Adrenal gland (tissue), 12 donors: Measurements from ENCODE around the gene WNT5A. TPM values are rescaled to one million over a fixed set of nuclear protein-coding genes. Genes with fewer than 3 reads are reported as not detected.

Source experiments
- DNase-seq, 7 donors: peaks; one replicate each; pipeline ENCODE4 v3.0.0-alpha.2; 2019 to 2020
- H3K27ac ChIP-seq, 5 donors: fragments of 200-600 bp; sonication (generic) in 4 of 5; 1 replicate in 3 of 5; 2 replicates in 2 of 5; pipeline versions ENCODE4 v1.5.1 to v1.8.0; 2016 to 2020; ENCODE audit warnings: mild to moderate bottlenecking in 1 of 5
- H3K27me3 ChIP-seq: fragments of 200-600 bp; 2 replicates; pipeline ENCODE4 v1.8.0; 2021
- H3K36me3 ChIP-seq, 2 donors: fragments of 200-600 bp; replicated peaks in 1 of 2; 1 replicate in 1 of 2; 2 replicates in 1 of 2; pipeline versions ENCODE4 v1.5.1 to v1.8.0; 2018 to 2022
- H3K4me1 ChIP-seq, 2 donors: fragments of 200-600 bp; replicated peaks in 1 of 2; 1 replicate in 1 of 2; 2 replicates in 1 of 2; pipeline versions ENCODE4 v1.5.1 to v1.8.0; 2018 to 2021
- H3K4me3 ChIP-seq, 4 donors: fragments of 200-600 bp; sonication (generic) in 3 of 4; one replicate each; pipeline ENCODE4 v1.5.1; 2016 to 2018
- H3K9me3 ChIP-seq, 3 donors: fragments of 200-600 bp; sonication (generic) in 1 of 3; replicated peaks in 1 of 3; 1 replicate in 2 of 3; 2 replicates in 1 of 3; pipeline versions ENCODE4 v1.5.1 to v1.8.0; 2016 to 2021
- POLR2A ChIP-seq, 2 donors: fragments of 450-650 bp; IDR thresholded peaks; one replicate each; pipeline ENCODE4 v1.6.1; 2017; ENCODE audit warnings: antibody characterized with exemption in 2 of 2, mild to moderate bottlenecking in 2 of 2, moderate library complexity in 1 of 2
- WGBS, 4 donors: extraction: QIAGEN DNeasy Blood & Tissue Kit in 2 of 4; methylation state at CpG; one replicate each; pipeline versions ENCODE4 v1.1.5 to v1.1.7; 2013 to 2017; 5-methylcytosine and 5-hydroxymethylcytosine counted together
- intact Hi-C, 2 donors: fragments of 100-400 bp; cut with DNase I; formaldehyde crosslinking; loops; one replicate each; pipeline versions ENCODE4 v1.14.1 to v1.15.0; 2022 to 2023
- polyA plus RNA-seq, 3 donors: library from polyadenylated mRNA; stranded (reverse); fragments of 200-250 nt in 2 of 3; fragments of 350-450 nt in 1 of 3; fragmentation: Illumina TruSeq in 1 of 3; extraction: RNeasy Lipid Tissue Mini Kit (QIAGEN cat#74804) in 1 of 3; gene quantifications; one replicate each; pipeline ENCODE4 v1.2.3, GENCODE V29; 2013 to 2014
- total RNA-seq, 9 donors: library from RNA; depleted of rRNA in 4 of 9; stranded (reverse); fragments of >200 nt in 4 of 9; fragments of 120-200 nt in 1 of 9; fragmentation: NEBNext Ultra II Directional in 1 of 9; extraction: Animal tissue kit (Norgen Biotek cat#: 25700) in 1 of 9; gene quantifications; one replicate each; pipeline versions ENCODE4 v1.1.0 to v1.2.4, GENCODE V29; 2013 to 2023
- TF ChIP-seq, protein P1 (sequence below), 6 experiments: fragments of 450-650 bp in 4 of 6; fragments of 200-600 bp in 2 of 6; sonication (generic) in 1 of 6; IDR thresholded peaks; 1 replicate in 5 of 6; 2 replicates in 1 of 6; pipeline versions ENCODE4 v1.5.1 to v1.8.0; 2016 to 2021; ENCODE audit warnings: antibody characterized with exemption in 6 of 6, mild to moderate bottlenecking in 2 of 6, moderate library complexity in 1 of 6
- donor health status: healthy with polysubstance abuse.
- donor health status: Bipolar disorder and iron deficiency.
- donor health status: DM: yes; HTN: yes; CAD: no.
- donor health status: DM: no; HTN: no; CAD: no.
- donor health status: DM: no; HTN: no; CAD: no.
- donor health status: DM: yes; HTN: yes; CAD: no.

WNT5A gene
- total and polyA plus RNA-seq, 12 donors = 0.54 to 16.2 (median 2.9) TPM

DNA sequence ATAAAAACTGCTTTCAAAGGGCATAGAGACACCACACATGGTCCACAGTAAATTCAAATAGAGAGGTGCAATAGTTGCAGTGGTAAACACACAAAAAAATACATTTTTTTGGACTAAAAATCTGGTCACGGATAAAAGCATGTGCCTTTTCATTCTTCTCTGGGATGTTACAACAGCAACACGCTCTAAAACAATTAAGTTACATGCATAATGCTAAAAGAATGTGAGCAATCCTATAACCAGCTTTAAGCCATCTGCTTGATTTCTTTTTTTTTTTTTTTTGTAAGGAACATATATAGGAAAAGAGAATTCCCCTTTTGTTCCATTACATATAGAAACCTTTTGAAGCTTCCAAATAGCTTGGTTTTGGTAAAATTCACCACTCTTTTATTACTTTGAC lies 20.0 kb downstream of the WNT5A start:
- no peaks in the 10 kb centered on the region for H3K36me3 ChIP-seq
- no peak for TF ChIP-seq POLR2A (IDR thresholded peaks at IDR 0.05)
- TF ChIP-seq, protein P1, sequence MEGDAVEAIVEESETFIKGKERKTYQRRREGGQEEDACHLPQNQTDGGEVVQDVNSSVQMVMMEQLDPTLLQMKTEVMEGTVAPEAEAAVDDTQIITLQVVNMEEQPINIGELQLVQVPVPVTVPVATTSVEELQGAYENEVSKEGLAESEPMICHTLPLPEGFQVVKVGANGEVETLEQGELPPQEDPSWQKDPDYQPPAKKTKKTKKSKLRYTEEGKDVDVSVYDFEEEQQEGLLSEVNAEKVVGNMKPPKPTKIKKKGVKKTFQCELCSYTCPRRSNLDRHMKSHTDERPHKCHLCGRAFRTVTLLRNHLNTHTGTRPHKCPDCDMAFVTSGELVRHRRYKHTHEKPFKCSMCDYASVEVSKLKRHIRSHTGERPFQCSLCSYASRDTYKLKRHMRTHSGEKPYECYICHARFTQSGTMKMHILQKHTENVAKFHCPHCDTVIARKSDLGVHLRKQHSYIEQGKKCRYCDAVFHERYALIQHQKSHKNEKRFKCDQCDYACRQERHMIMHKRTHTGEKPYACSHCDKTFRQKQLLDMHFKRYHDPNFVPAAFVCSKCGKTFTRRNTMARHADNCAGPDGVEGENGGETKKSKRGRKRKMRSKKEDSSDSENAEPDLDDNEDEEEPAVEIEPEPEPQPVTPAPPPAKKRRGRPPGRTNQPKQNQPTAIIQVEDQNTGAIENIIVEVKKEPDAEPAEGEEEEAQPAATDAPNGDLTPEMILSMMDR (IDR thresholded peaks at IDR 0.05) = no peak
- intact Hi-C loops = no loop called here
- H3K4me1 ChIP-seq = no peaks in the 10 kb centered on the region
- 80 to 85% (median 85%) methylated on average over 2 of the region's 2 CpGs for WGBS, 4 donors
- H3K4me3 ChIP-seq = no peak overlapping the region
- no peak overlapping the region for H3K27ac ChIP-seq
- H3K9me3 ChIP-seq = no peaks in the 10 kb centered on the region
- no peak for DNase-seq
- H3K27me3 ChIP-seq = peaks cover 3% of the 10 kb centered on the region

DNA sequence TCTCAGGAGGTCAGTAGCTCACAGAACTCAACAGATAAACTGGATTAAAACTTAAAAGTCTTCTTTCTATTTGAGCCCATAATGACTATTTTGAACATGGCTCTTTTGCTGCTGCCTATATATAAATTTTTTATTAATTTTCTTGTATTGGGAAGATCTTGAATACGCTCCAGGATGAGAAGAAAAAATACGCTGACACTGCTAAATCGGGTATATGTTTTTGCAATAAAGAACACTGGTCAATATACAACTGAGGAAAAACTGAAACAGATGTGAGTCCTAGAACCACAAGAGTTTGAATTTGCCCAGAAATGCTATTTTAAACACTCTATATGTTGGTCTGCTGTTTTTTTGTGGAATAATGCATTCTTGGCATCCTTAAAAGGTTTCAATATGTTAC lies 20.6 kb downstream of the WNT5A start:
- Histone ChIP-seq H3K27ac (no peak overlapping the region), H3K4me3 (no peak overlapping the region), H3K9me3 (no peaks in the 10 kb centered on the region), H3K36me3 (no peaks in the 10 kb centered on the region), H3K27me3 (peaks cover 3% of the 10 kb centered on the region), H3K4me1 (no peaks in the 10 kb centered on the region)
- intact Hi-C loops = no loop called here
- WGBS, 4 donors = 82 to 88% (median 87%) methylated on average over 3 of the region's 3 CpGs
- no peak for DNase-seq
- no peak for TF ChIP-seq POLR2A (IDR thresholded peaks at IDR 0.05)
- TF ChIP-seq, protein P1 (IDR thresholded peaks at IDR 0.05) = no peak

DNA sequence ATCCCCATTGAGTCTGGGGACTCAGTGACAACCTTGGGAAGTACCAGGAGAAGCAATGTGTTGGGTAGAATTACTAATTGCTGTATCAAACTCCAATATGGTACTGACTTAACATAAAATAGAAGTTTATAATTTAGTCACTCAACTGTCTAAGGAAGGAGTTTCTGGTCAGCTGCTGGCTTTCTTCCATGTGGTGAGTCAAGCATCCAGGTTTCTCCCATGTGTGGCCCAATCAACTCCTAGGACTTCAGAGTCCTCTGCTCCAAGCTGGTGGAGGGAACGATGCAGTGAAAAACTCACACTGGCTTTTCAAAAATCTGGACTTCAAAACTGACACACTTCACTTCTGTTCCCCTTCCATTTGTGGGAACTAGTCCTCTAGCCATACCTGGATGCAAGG lies 25.2 kb downstream of the WNT5A start:
- peaks cover 3% of the 10 kb centered on the region for H3K27me3 ChIP-seq
- no peaks in the 10 kb centered on the region for H3K4me1 ChIP-seq
- H3K9me3 ChIP-seq = no peaks in the 10 kb centered on the region
- intact Hi-C loops = no loop called here
- no peak overlapping the region for H3K4me3 ChIP-seq
- H3K36me3 ChIP-seq = no peaks in the 10 kb centered on the region
- H3K27ac ChIP-seq = no peak overlapping the region
- WGBS, 4 donors = 76 to 100% (median 95%) methylated on average over 1 of the region's 1 CpG
- DNase-seq = no peak
- TF ChIP-seq, protein P1 (IDR thresholded peaks at IDR 0.05) = no peak

DNA sequence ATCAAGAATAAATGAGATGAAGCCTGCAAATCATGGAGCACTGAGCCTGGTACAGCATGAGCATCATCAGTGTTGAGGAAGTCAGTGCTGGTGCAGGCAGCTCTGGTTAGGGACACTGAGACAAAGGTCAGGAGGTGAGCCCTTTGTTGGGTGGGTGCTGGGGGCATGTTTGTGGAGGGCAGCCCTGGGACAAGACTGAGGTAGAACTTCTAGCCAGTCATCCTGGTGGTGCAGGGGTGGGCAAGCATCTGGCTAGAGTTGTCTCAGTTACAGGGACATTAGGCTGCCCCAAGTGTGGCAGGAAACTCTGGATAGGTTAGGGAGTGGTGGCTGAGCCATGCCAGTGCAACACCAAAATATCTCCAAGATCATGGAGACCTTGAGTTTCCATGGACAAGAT lies 27.3 kb downstream of the WNT5A start:
- intact Hi-C loops = no loop called here
- no peaks in the 10 kb centered on the region for H3K36me3 ChIP-seq
- no peak overlapping the region for H3K27ac ChIP-seq
- no peaks in the 10 kb centered on the region for H3K9me3 ChIP-seq
- H3K27me3 ChIP-seq = no peaks in the 10 kb centered on the region
- no peak overlapping the region for H3K4me3 ChIP-seq
- no peak for DNase-seq
- H3K4me1 ChIP-seq = no peaks in the 10 kb centered on the region
- TF ChIP-seq, protein P1 (IDR thresholded peaks at IDR 0.05) = no peak
